PC-9 (cell line): ENCODE results near the gene PTDSS2.

Source experiments
- CTCF ChIP-seq: fragments of 200-600 bp; sonication (generic); conservative IDR thresholded peaks from 2 replicates; pipeline ENCODE4 v1.6.1; 2017; ENCODE audit warnings: mixed run types, antibody characterized with exemption, mild to moderate bottlenecking, moderate library complexity
- EZH2 ChIP-seq: fragments of 200-600 bp; sonication (generic); IDR thresholded peaks from 2 replicates; pipeline ENCODE4 v1.8.0; 2017; ENCODE audit warnings: antibody characterized with exemption, low read depth

GRCh38 chr11:534396-535209, 84.5 kb downstream of the PTDSS2 start:
- TF ChIP-seq CTCF (no peak), EZH2 (no peak)
